Endothelial cell of umbilical vein (primary cell): Measurements from ENCODE around the gene NKD1. TPM values are rescaled to one million over a fixed set of nuclear protein-coding genes. Genes with fewer than 3 reads are reported as not detected.

Experiments
- BruUV-seq: library from RNA; stranded (reverse); fragments of 400-500 nt; replicated peaks from 2 replicates; lab custom pipeline; 2021; lab: Mats Ljungman, UMichigan
- CTCF ChIA-PET: fragments of 300-600, 350-600 bp; sonication (Branson Sonifier 250); formaldehyde crosslinking; loops from one replicate; lab custom pipeline; 2021; ENCODE audit warnings: antibody characterized with exemption, inconsistent platforms; lab: Charles Lee
- POLR2A ChIA-PET: fragments of 300-600, 350-600 bp; sonication (Branson Sonifier 250); formaldehyde crosslinking; loops from one replicate; lab custom pipeline; 2021; ENCODE audit warnings: antibody characterized with exemption, inconsistent platforms; lab: Charles Lee
- DNase-seq: peaks from one replicate; pipeline ENCODE4 v3.0.0-alpha.2; 2011; ENCODE audit warnings: low read depth, low spot score
- FAIRE-seq: peaks from 2 replicates; lab custom pipeline; 2011; peaks lifted over from hg19 to GRCh38; lab: Jason Lieb, UNC
- H2AFZ ChIP-seq: 2 replicates; pipeline ENCODE4 v1.6.0; 2012; ENCODE audit warnings: low read depth, low read length, control low read depth, inconsistent platforms
- H3K27ac ChIP-seq: 2 replicates; pipeline ENCODE4 v1.5.1; 2011; ENCODE audit warnings: low read depth, mild to moderate bottlenecking, control low read depth, low read length, moderate library complexity; ENCODE audit not compliant: insufficient read depth
- H3K27me3 ChIP-seq, 2 experiments: 2 replicates each; pipeline versions ENCODE4 v1.6.0 to v1.6.1; 2011; ENCODE audit warnings: low read length in 2 of 2, mixed read lengths in 1 of 2; ENCODE audit not compliant: control insufficient read depth in 2 of 2, insufficient read depth in 2 of 2
- H3K36me3 ChIP-seq, 2 experiments: 2 replicates in 1 of 2; 3 replicates in 1 of 2; pipeline ENCODE4 v1.5.1; 2011; ENCODE audit warnings: low read length in 2 of 2, mild to moderate bottlenecking in 1 of 2, moderate library complexity in 1 of 2; ENCODE audit not compliant: control insufficient read depth in 2 of 2, insufficient read depth in 2 of 2; ENCODE audit errors: extremely low read depth in 1 of 2
- H3K4me1 ChIP-seq: 3 replicates; pipeline ENCODE4 v1.5.1; 2011; ENCODE audit warnings: mild to moderate bottlenecking, low read length; ENCODE audit not compliant: control insufficient read depth, insufficient read depth; ENCODE audit errors: extremely low read depth
- H3K4me2 ChIP-seq: 2 replicates; pipeline ENCODE4 v1.6.1; 2011; ENCODE audit warnings: low read length, control low read depth, mixed read lengths; ENCODE audit not compliant: insufficient read depth
- H3K4me3 ChIP-seq, 3 experiments: fragments of 200-600 bp in 1 of 3; sonication (generic), shearing (Covaris generic) in 1 of 3; replicated peaks in 1 of 3; 2 replicates each; pipeline ENCODE4 v1.5.1; 2011 to 2016; ENCODE audit warnings: control low read depth in 3 of 3, low read length in 3 of 3, mild to moderate bottlenecking in 2 of 3, inconsistent platforms in 1 of 3, low read depth in 1 of 3, moderate library complexity in 1 of 3; ENCODE audit not compliant: insufficient read depth in 1 of 3
- H3K79me2 ChIP-seq: 2 replicates; pipeline ENCODE4 v1.6.0; 2012; ENCODE audit warnings: low read length, inconsistent platforms; ENCODE audit not compliant: control insufficient read depth, insufficient read depth
- H3K9ac ChIP-seq: replicated peaks from 2 replicates; pipeline ENCODE3; 2011; ENCODE audit warnings: low read length, control low read depth; ENCODE audit not compliant: insufficient read depth; ENCODE audit errors: extremely low read depth
- H3K9me1 ChIP-seq: replicated peaks from 3 replicates; pipeline ENCODE4 v1.6.0; 2011; ENCODE audit warnings: mild to moderate bottlenecking, low read length; ENCODE audit not compliant: control insufficient read depth, insufficient read depth; ENCODE audit errors: extremely low read depth
- H3K9me3 ChIP-seq: replicated peaks from 2 replicates; pipeline ENCODE4 v1.5.1; 2012; ENCODE audit warnings: low read length, inconsistent platforms; ENCODE audit not compliant: control insufficient read depth, insufficient read depth
- H4K20me1 ChIP-seq: replicated peaks from 2 replicates; pipeline ENCODE3; 2011; ENCODE audit warnings: mild to moderate bottlenecking, low read length; ENCODE audit not compliant: control insufficient read depth, insufficient read depth; ENCODE audit errors: extremely low read depth
- EZH2 ChIP-seq: IDR thresholded peaks from 2 replicates; pipeline ENCODE4 v1.6.1; 2012; ENCODE audit warnings: borderline replicate concordance, low read depth, mild to moderate bottlenecking, moderate library complexity, low read length, inconsistent platforms; ENCODE audit not compliant: severe bottlenecking
- FOS ChIP-seq: IDR thresholded peaks from 2 replicates; pipeline ENCODE4 v1.6.1; 2011; ENCODE audit warnings: mild to moderate bottlenecking, low read length, moderate library complexity, borderline replicate concordance; ENCODE audit not compliant: insufficient read depth
- GATA2 ChIP-seq: IDR thresholded peaks from 2 replicates; pipeline ENCODE4 v1.7.0; 2011; ENCODE audit warnings: low read depth, mild to moderate bottlenecking, moderate library complexity, mixed read lengths, low read length; ENCODE audit not compliant: insufficient read length, insufficient read depth
- JUN ChIP-seq: IDR thresholded peaks from 2 replicates; pipeline ENCODE4 v1.6.1; 2011; ENCODE audit warnings: borderline replicate concordance, low read depth; ENCODE audit not compliant: insufficient read length, insufficient read depth
- MYC ChIP-seq: IDR thresholded peaks from one replicate; pipeline ENCODE4 v1.6.1; 2011; ENCODE audit warnings: mild to moderate bottlenecking, low read depth, low read length
- POLR2A ChIP-seq: IDR thresholded peaks from 2 replicates; pipeline ENCODE4 v1.6.1; 2012; ENCODE audit warnings: low read depth, mild to moderate bottlenecking, control low read depth, low read length
- POLR2AphosphoS5 ChIP-seq: IDR thresholded peaks from 2 replicates; pipeline ENCODE4 v1.6.1; 2012; ENCODE audit warnings: low read depth, mild to moderate bottlenecking, control low read depth, low read length, moderate library complexity; ENCODE audit not compliant: insufficient read depth
- dilution Hi-C: fragments of 300-500 bp; cut with MboI; formaldehyde crosslinking; loops from one replicate; pipeline ENCODE4 v1.15.0; 2019; ENCODE audit warnings: low sequenced_read_pairs; ENCODE audit not compliant: extremely low pct_ligation_motif_present
- intact Hi-C: fragments of 100-400 bp; cut with micrococcal nuclease; formaldehyde crosslinking; loops from one replicate; pipeline ENCODE4 v1.10.0; 2022
- polyA plus RNA-seq, 4 experiments: library from polyadenylated mRNA; depleted of rRNA in 3 of 4; stranded (reverse) in 3 of 4; unstranded in 1 of 4; fragments of >200 nt; gene quantifications; 2 replicates each; pipeline versions ENCODE4 v1.2.1 to v1.2.3, GENCODE V29; 2011 to 2012; ENCODE audit warnings: missing spikeins in 1 of 4
- total RNA-seq: library from RNA; stranded (reverse); gene quantifications from 2 replicates; pipeline ENCODE4 v1.2.3, GENCODE V29; 2021
- TF ChIP-seq, protein P1 (sequence below): IDR thresholded peaks from 2 replicates; pipeline ENCODE4 v1.6.1; 2011; ENCODE audit not compliant: insufficient read depth, insufficient read length
- TF ChIP-seq, protein P2 (sequence below), 2 donors: IDR thresholded peaks; 1 replicate in 1 of 2; 2 replicates in 1 of 2; pipeline ENCODE4 v1.5.1; 2011; ENCODE audit warnings: low read length in 2 of 2, mild to moderate bottlenecking in 2 of 2, moderate library complexity in 2 of 2, control low read depth in 1 of 2, inconsistent platforms in 1 of 2, low read depth in 1 of 2; ENCODE audit not compliant: insufficient read depth in 1 of 2; ENCODE audit errors: extremely low read depth in 1 of 2

The NKD1 gene
- total and polyA plus RNA-seq, 2 donors (not counting 3 experiments of a cell fraction or from before 2014, with no cell fraction given) = not detected

GRCh38 chr16:50688083-50688482 is 139.9 kb downstream of the NKD1 start:
- no peak for FAIRE-seq
- ChIA-PET CTCF (interaction anchor here (1.4 kb wide), 1 partner anchor 23 kb away, joined by 6 read pairs; no protein-coding TSS in a partner anchor), POLR2A (no interaction called here)
- Histone ChIP-seq H3K4me1 (no peaks in the 10 kb centered on the region), H3K4me2 (no peak overlapping the region), H3K9me3 (no peaks in the 10 kb centered on the region), H4K20me1 (no peaks in the 10 kb centered on the region), H3K27me3 (no peaks in the 10 kb centered on the region), H3K27ac (no peak overlapping the region), H2AFZ (no peak overlapping the region), H3K36me3 (no peaks in the 10 kb centered on the region), H3K9me1 (no peaks in the 10 kb centered on the region), H3K4me3 (no peak overlapping the region), H3K79me2 (no peaks in the 10 kb centered on the region), H3K9ac (no peak overlapping the region)
- DNase-seq = no peak
- dilution Hi-C loops (no loop called here), intact Hi-C loops (no loop called here)
- TF ChIP-seq POLR2A = no peak
- TF ChIP-seq, protein P1, sequence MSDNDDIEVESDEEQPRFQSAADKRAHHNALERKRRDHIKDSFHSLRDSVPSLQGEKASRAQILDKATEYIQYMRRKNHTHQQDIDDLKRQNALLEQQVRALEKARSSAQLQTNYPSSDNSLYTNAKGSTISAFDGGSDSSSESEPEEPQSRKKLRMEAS = no peak
- TF ChIP-seq MYC = no peak
- TF ChIP-seq GATA2 = no peak
- TF ChIP-seq, protein P2, sequence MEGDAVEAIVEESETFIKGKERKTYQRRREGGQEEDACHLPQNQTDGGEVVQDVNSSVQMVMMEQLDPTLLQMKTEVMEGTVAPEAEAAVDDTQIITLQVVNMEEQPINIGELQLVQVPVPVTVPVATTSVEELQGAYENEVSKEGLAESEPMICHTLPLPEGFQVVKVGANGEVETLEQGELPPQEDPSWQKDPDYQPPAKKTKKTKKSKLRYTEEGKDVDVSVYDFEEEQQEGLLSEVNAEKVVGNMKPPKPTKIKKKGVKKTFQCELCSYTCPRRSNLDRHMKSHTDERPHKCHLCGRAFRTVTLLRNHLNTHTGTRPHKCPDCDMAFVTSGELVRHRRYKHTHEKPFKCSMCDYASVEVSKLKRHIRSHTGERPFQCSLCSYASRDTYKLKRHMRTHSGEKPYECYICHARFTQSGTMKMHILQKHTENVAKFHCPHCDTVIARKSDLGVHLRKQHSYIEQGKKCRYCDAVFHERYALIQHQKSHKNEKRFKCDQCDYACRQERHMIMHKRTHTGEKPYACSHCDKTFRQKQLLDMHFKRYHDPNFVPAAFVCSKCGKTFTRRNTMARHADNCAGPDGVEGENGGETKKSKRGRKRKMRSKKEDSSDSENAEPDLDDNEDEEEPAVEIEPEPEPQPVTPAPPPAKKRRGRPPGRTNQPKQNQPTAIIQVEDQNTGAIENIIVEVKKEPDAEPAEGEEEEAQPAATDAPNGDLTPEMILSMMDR (IDR thresholded peaks at IDR 0.05; ENCODE audit: extremely low read depth in 1 of 2, insufficient read depth in 1 of 2, low read depth in 1 of 2, low read length in 2 of 2) = no peak
- no peak for TF ChIP-seq POLR2AphosphoS5
- TF ChIP-seq JUN = no peak
- no peak for TF ChIP-seq EZH2
- no peak for TF ChIP-seq FOS
- BruUV-seq = no TSS peak
